Loucy (cell line): ENCODE measurements around the gene SOX12.

ENCODE experiments used
- H2AFZ ChIP-seq: fragments of 200-600 bp; sonication (generic); 2 replicates; pipeline ENCODE4 v1.6.0; 2016; ENCODE audit warnings: antibody characterized with exemption, mild to moderate bottlenecking, low read length, moderate library complexity
- H3F3A ChIP-seq: fragments of 200-600 bp; 2 replicates; pipeline ENCODE4 v1.6.0; 2016; ENCODE audit warnings: antibody characterized with exemption, low read depth, mild to moderate bottlenecking
- H3K27me3 ChIP-seq: fragments of 200-600 bp; sonication (generic); 2 replicates; pipeline ENCODE4 v1.6.1; 2014; ENCODE audit warnings: low read length, mild to moderate bottlenecking; ENCODE audit not compliant: insufficient read depth, poor library complexity, severe bottlenecking
- H3K36me3 ChIP-seq: fragments of 200-600 bp; sonication (generic); 2 replicates; pipeline ENCODE4 v1.6.1; 2016; ENCODE audit warnings: low read length; ENCODE audit not compliant: insufficient read depth
- H3K4me1 ChIP-seq: fragments of 200-600 bp; sonication (generic); 2 replicates; pipeline ENCODE4 v1.5.1; 2014; ENCODE audit warnings: low read length, mild to moderate bottlenecking; ENCODE audit not compliant: insufficient read depth, poor library complexity, severe bottlenecking
- H3K4me2 ChIP-seq: fragments of 200-600 bp; sonication (generic); 2 replicates; pipeline ENCODE4 v1.6.0; 2014; ENCODE audit warnings: antibody characterized with exemption, low read length, low read depth, mild to moderate bottlenecking; ENCODE audit not compliant: poor library complexity, severe bottlenecking
- H3K4me3 ChIP-seq: fragments of 200-600 bp; sonication (generic); 2 replicates; pipeline ENCODE4 v1.5.1; 2014; ENCODE audit warnings: low read length, mild to moderate bottlenecking, mixed read lengths; ENCODE audit not compliant: poor library complexity, severe bottlenecking
- H3K79me2 ChIP-seq: fragments of 200-600 bp; sonication (generic); 2 replicates; pipeline ENCODE4 v1.6.1; 2014; ENCODE audit warnings: low read length; ENCODE audit not compliant: insufficient read depth
- H3K9ac ChIP-seq: fragments of 200-600 bp; sonication (generic); 2 replicates; pipeline ENCODE4 v1.6.0; 2014; ENCODE audit warnings: mild to moderate bottlenecking, low read depth, low read length, moderate library complexity; ENCODE audit not compliant: poor library complexity, severe bottlenecking
- H3K9me2 ChIP-seq: fragments of 200-600 bp; sonication (generic); replicated peaks from 2 replicates; pipeline ENCODE4 v1.6.1; 2016; ENCODE audit warnings: low read depth, low read length, mixed read lengths
- H3K9me3 ChIP-seq: fragments of 200-600 bp; sonication (generic); 2 replicates; pipeline ENCODE4 v1.6.1; 2014; ENCODE audit warnings: mild to moderate bottlenecking, antibody characterized with exemption, low read length, low read depth; ENCODE audit not compliant: insufficient read depth
- H4K20me1 ChIP-seq: fragments of 200-600 bp; sonication (generic); 2 replicates; pipeline ENCODE4 v1.6.0; 2014; ENCODE audit warnings: antibody characterized with exemption, low read length, mild to moderate bottlenecking; ENCODE audit not compliant: insufficient read depth, poor library complexity, severe bottlenecking
- EZH2phosphoT487 ChIP-seq: fragments of 200-600 bp; IDR thresholded peaks from 2 replicates; pipeline ENCODE4 v1.6.1; 2018; ENCODE audit warnings: antibody characterized with exemption, mild to moderate bottlenecking, moderate library complexity, borderline replicate concordance
- TF ChIP-seq, protein P1 (sequence below): fragments of 200-600 bp; sonication (generic); conservative IDR thresholded peaks from 2 replicates; pipeline ENCODE4 v1.5.1; 2014; ENCODE audit warnings: mild to moderate bottlenecking, antibody characterized with exemption, low read length

Gene SOX12

DNA sequence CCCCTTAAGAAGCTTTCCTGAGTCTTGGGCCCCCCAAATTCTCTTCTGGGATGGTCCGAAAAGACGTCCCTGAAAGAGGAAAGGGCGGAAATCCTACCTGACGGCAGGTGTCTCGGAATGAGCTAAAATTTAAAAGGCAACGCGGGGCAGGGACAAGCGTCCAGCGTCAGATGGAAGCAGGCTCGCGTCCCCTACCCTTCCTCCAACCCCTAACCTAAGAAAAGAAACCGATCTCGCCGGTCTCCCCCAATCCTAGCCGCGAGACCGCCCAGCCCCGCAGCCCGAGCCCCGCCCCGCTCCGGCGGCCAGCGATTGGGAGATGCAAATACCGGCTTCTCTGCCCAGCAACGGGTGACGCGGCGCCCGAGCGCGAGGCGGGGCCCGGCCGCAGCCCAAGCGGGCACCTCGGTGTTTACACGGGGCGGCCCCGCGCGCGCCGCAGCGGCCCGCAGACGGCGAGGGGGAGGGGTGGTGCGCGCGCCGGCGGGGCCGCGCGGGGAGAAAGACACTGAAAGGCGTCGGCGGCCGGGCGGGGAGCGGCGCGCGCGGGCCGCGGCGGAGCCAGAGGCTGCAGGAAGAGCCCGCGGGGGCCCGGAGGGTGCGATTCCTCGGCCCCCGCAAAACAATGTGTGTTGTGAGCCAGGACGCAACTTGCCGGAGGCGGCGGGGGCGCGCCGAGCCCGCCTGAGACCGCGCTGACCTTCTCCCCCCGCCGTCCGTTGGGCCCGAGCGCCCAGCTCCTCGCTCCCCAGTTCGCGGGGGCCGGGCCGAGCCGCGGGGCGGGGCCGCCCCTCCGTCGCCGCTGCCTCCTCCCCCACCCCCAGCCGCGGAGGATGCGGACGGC lies at the start of gene SOX12:
TSS of gene SOX12 (plus strand) at position 508 of the 844 bp plus-strand sequence. CDS start 373 bp downstream, outside the sequence.
- H3K9ac ChIP-seq = peak within 1 kb of the TSS; percentile 94
- H3K4me2 ChIP-seq = peak within 1 kb of the TSS; percentile 97
- peak within 1 kb of the TSS; percentile 85 for H3K4me3 ChIP-seq
- H3K36me3 ChIP-seq = no peaks in the 10 kb centered on the region
- peaks cover 10% of the 10 kb centered on the region for H3F3A ChIP-seq
- peaks cover 43% of the 10 kb centered on the region for H3K79me2 ChIP-seq
- H3K9me3 ChIP-seq = no peaks in the 10 kb centered on the region
- H4K20me1 ChIP-seq = peaks cover 30% of the 10 kb centered on the region
- H3K27me3 ChIP-seq = no peaks in the 10 kb centered on the region
- TF ChIP-seq, protein P1, sequence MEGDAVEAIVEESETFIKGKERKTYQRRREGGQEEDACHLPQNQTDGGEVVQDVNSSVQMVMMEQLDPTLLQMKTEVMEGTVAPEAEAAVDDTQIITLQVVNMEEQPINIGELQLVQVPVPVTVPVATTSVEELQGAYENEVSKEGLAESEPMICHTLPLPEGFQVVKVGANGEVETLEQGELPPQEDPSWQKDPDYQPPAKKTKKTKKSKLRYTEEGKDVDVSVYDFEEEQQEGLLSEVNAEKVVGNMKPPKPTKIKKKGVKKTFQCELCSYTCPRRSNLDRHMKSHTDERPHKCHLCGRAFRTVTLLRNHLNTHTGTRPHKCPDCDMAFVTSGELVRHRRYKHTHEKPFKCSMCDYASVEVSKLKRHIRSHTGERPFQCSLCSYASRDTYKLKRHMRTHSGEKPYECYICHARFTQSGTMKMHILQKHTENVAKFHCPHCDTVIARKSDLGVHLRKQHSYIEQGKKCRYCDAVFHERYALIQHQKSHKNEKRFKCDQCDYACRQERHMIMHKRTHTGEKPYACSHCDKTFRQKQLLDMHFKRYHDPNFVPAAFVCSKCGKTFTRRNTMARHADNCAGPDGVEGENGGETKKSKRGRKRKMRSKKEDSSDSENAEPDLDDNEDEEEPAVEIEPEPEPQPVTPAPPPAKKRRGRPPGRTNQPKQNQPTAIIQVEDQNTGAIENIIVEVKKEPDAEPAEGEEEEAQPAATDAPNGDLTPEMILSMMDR = no peak
- no peak for TF ChIP-seq EZH2phosphoT487
- no peaks in the 10 kb centered on the region for H3K9me2 ChIP-seq
- H3K4me1 ChIP-seq = peaks cover 47% of the 10 kb centered on the region
- H2AFZ ChIP-seq = peak within 1 kb of the TSS; percentile 83

DNA sequence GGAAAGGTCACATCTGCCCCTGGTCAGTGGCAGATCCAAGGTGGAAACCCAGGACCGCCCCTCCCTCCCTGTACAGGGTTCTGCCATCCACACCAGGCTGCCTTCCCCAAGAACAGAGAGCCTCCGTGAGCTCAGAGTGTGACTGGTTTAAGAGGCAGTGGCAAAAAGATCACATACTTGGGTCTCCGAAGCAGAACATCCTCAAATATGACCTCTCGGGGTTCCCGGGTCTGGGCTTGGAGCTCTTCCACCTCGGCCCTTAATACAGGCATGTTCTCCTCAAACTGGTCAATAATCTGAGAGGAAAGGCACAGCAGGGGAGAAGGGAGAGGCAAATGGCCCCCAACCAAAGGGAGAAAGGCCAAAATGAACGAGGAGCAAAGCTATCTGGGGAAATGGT lies 49.6 kb upstream of the SOX12 start:
- no peaks in the 10 kb centered on the region for H3K4me1 ChIP-seq
- H3K36me3 ChIP-seq = peaks cover 21% of the 10 kb centered on the region; the same call in 1 of the 2 replicates
- no peaks in the 10 kb centered on the region for H3K9me3 ChIP-seq
- H3K4me3 ChIP-seq = no peak overlapping the region
- no peak overlapping the region for H2AFZ ChIP-seq
- H3K79me2 ChIP-seq = no peaks in the 10 kb centered on the region
- H3K9me2 ChIP-seq = no peaks in the 10 kb centered on the region
- no peak overlapping the region for H3K4me2 ChIP-seq
- H3K27me3 ChIP-seq = no peaks in the 10 kb centered on the region
- no peak overlapping the region for H3K9ac ChIP-seq
- no peaks in the 10 kb centered on the region for H4K20me1 ChIP-seq
- TF ChIP-seq, protein P1 = no peak
- no peak for TF ChIP-seq EZH2phosphoT487
- no peaks in the 10 kb centered on the region for H3F3A ChIP-seq

DNA sequence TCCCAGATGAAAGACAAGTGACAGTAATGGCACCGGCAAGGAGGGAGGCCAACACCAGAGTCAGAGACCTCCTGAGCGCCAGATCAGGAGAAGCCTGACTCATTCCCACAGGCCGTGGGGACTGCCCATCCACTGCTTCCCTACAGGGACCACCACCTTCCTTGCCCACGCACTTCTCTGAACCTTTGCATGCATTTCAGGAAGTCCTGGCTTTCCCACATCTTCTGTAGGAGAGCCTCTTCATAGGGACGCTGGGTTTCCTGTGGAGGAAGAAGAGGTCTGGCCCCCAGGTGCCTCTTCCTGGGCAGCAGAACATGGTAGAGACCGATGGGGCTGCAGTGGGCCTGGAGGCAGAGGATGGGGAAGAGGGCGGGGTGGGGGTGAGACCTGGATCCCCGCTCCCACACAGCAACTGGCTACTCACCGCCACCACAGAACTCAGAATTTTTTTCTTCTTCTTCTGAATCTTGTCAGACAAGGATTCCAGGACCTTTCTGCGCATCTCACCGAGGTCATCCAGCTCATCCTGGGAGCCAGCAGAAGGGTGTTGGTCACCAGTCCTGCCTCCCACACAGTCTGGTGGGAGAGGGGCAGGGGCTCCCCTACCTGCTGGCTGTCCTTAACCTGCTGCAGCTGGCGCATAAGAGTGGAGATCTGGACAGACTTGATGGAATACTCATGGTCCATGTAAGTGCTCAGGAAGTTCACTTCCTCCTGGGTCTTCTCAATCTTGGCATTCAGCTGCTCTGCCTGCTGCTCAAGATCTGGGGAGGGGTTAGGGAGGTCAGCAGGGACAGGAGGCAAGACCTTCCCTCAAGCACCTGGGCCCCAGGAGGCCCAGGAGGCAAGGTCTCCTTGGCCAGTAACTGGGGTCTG lies 48.5 kb upstream of the SOX12 start:
- H4K20me1 ChIP-seq = no peaks in the 10 kb centered on the region
- H3K27me3 ChIP-seq = no peaks in the 10 kb centered on the region
- H3K9ac ChIP-seq = no peak overlapping the region
- H3F3A ChIP-seq = no peaks in the 10 kb centered on the region
- H3K4me2 ChIP-seq = no peak overlapping the region
- H3K9me3 ChIP-seq = no peaks in the 10 kb centered on the region
- no peaks in the 10 kb centered on the region for H3K4me1 ChIP-seq
- no peak overlapping the region for H3K4me3 ChIP-seq
- no peaks in the 10 kb centered on the region for H3K79me2 ChIP-seq
- TF ChIP-seq, protein P1 = no peak
- no peak for TF ChIP-seq EZH2phosphoT487
- peaks cover 21% of the 10 kb centered on the region; the same call in 1 of the 2 replicates for H3K36me3 ChIP-seq
- no peaks in the 10 kb centered on the region for H3K9me2 ChIP-seq
- no peak overlapping the region for H2AFZ ChIP-seq
